Measurements from ENCODE around the gene ABCC8. TPM values are rescaled to one million over a fixed set of nuclear protein-coding genes. Genes with fewer than 3 reads are reported as not detected.

ABCC8 gene
- total RNA-seq, 1 donor from 2014 or later = 1.1 TPM

DNA sequence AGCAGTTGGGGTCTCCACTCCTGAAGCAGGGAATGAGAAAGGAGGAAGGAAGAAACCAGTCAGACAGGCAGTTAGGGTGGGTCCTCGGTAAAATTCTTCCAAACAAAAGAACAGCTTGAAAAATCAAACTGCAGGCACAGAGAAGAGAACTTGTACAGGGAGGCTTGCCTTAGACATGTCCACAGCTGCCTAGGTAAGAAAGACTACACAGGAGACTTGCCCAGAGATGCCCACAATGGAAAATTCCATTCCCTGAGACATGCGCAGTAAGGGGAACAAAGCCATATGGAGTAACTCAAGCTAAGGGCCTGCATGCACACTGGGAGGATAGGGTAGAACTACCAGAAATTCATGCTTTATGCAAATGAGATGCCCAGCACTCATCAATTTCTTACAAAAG, 98.0 kb downstream of the ABCC8 start:
- H3K27me3 ChIP-seq (ENCODE audit: low read depth) = no peaks in the 10 kb centered on the region
- TF ChIP-seq, protein P1, sequence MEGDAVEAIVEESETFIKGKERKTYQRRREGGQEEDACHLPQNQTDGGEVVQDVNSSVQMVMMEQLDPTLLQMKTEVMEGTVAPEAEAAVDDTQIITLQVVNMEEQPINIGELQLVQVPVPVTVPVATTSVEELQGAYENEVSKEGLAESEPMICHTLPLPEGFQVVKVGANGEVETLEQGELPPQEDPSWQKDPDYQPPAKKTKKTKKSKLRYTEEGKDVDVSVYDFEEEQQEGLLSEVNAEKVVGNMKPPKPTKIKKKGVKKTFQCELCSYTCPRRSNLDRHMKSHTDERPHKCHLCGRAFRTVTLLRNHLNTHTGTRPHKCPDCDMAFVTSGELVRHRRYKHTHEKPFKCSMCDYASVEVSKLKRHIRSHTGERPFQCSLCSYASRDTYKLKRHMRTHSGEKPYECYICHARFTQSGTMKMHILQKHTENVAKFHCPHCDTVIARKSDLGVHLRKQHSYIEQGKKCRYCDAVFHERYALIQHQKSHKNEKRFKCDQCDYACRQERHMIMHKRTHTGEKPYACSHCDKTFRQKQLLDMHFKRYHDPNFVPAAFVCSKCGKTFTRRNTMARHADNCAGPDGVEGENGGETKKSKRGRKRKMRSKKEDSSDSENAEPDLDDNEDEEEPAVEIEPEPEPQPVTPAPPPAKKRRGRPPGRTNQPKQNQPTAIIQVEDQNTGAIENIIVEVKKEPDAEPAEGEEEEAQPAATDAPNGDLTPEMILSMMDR (IDR thresholded peaks at IDR 0.05; ENCODE audit: borderline replicate concordance) = no peak
- H3K4me1 ChIP-seq = peaks cover 37% of the 10 kb centered on the region
- intact Hi-C loops (cut with micrococcal nuclease) = no loop called here
- H3K27ac ChIP-seq (replicated peaks) = no peak overlapping the region
- no peak overlapping the region for H3K4me3 ChIP-seq
- DNase-seq = no peak
- peaks cover 15% of the 10 kb centered on the region for H3K9me3 ChIP-seq (replicated peaks)
- H3K36me3 ChIP-seq = peaks cover 5% of the 10 kb centered on the region

GRCh38 chr11:17376493-17376892, 100.2 kb downstream of the ABCC8 start:
- peaks cover 36% of the 10 kb centered on the region for H3K9me3 ChIP-seq (replicated peaks)
- no peak for DNase-seq
- peaks cover 27% of the 10 kb centered on the region for H3K36me3 ChIP-seq
- no peak overlapping the region for H3K27ac ChIP-seq (replicated peaks)
- H3K27me3 ChIP-seq (ENCODE audit: low read depth) = no peaks in the 10 kb centered on the region
- TF ChIP-seq, protein P1 (IDR thresholded peaks at IDR 0.05; ENCODE audit: borderline replicate concordance) = no peak
- H3K4me1 ChIP-seq = peaks cover 23% of the 10 kb centered on the region
- intact Hi-C loops (cut with micrococcal nuclease) = no loop called here
- no peak overlapping the region for H3K4me3 ChIP-seq

GRCh38 chr11:17375547-17375946, 101.1 kb downstream of the ABCC8 start:
- H3K4me1 ChIP-seq = peaks cover 23% of the 10 kb centered on the region
- TF ChIP-seq, protein P1 (IDR thresholded peaks at IDR 0.05; ENCODE audit: borderline replicate concordance) = no peak
- H3K36me3 ChIP-seq = peaks cover 36% of the 10 kb centered on the region
- H3K27me3 ChIP-seq (ENCODE audit: low read depth) = no peaks in the 10 kb centered on the region
- intact Hi-C loops (cut with micrococcal nuclease) = no loop called here
- no peak overlapping the region for H3K4me3 ChIP-seq
- H3K9me3 ChIP-seq (replicated peaks) = peaks cover 46% of the 10 kb centered on the region
- H3K27ac ChIP-seq (replicated peaks) = no peak overlapping the region
- no peak for DNase-seq

DNA sequence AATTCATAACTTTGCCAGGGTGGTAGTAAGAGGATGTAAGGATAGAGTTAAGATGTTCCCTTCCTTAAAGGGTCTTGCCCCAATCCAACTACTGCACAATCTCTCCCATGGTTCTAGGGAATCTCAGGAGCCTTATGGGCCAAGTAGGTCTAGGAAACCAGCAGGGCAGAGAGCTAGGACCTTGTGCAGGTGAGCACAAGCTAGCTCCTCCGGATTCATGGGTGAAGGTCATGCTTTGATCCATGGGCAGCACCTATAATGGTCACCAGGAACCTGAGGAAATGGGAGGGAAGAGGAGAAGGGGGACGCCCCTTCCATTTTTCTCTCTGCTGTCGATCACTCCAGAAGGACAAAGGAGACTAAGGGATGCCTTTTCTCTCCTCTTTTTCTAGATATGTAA, 105.0 kb downstream of the ABCC8 start:
- Histone ChIP-seq H3K27me3 (ENCODE audit: low read depth) (no peaks in the 10 kb centered on the region), H3K36me3 (peaks cover 70% of the 10 kb centered on the region), H3K9me3 (replicated peaks) (peaks cover 64% of the 10 kb centered on the region), H3K4me1 (peaks cover 9% of the 10 kb centered on the region), H3K27ac (replicated peaks) (no peak overlapping the region), H3K4me3 (no peak overlapping the region)
- no peak for DNase-seq
- TF ChIP-seq, protein P1 (IDR thresholded peaks at IDR 0.05; ENCODE audit: borderline replicate concordance) = no peak
- intact Hi-C loops (cut with micrococcal nuclease) = no loop called here

- peaks cover 70% of the 10 kb centered on the region for H3K36me3 ChIP-seq
- no peak for DNase-seq
- H3K27me3 ChIP-seq (ENCODE audit: low read depth) = no peaks in the 10 kb centered on the region
- intact Hi-C loops (cut with micrococcal nuclease) = no loop called here
- peaks cover 64% of the 10 kb centered on the region for H3K9me3 ChIP-seq (replicated peaks)
- H3K27ac ChIP-seq (replicated peaks) = no peak overlapping the region
- H3K4me3 ChIP-seq = no peak overlapping the region
- TF ChIP-seq, protein P1 (IDR thresholded peaks at IDR 0.05; ENCODE audit: borderline replicate concordance) = no peak
- H3K4me1 ChIP-seq = no peaks in the 10 kb centered on the region
Observed at GRCh38 chr11:17369684-17370243, 106.9 kb downstream of the ABCC8 start.

All from left ventricle myocardium inferior (tissue), 1 donor.